B cell (primary cell): ENCODE data around the gene ZNF146.

ENCODE experiments used
- CTCF ChIP-seq: fragments of 200-600 bp; IDR thresholded peaks from one replicate; pipeline ENCODE4 v1.8.0; 2022; ENCODE audit warnings: antibody characterized with exemption, mild to moderate bottlenecking
- EZH2 ChIP-seq: IDR thresholded peaks from 2 replicates; pipeline ENCODE4 v1.6.1; 2012; ENCODE audit warnings: borderline replicate concordance, low read depth, mild to moderate bottlenecking, moderate library complexity, low read length; ENCODE audit not compliant: insufficient read depth, poor library complexity, severe bottlenecking

GRCh38 chr19:36215276-36216123 is 594 bp downstream of the ZNF146 start:
- TF ChIP-seq CTCF, result no peak
- no peak for TF ChIP-seq EZH2
